CD14-positive monocyte (primary cell): ENCODE measurements around the gene AQP12A. TPM values are rescaled to one million over a fixed set of nuclear protein-coding genes. Genes with fewer than 3 reads are reported as not detected.

Experiments
- DNase-seq, 3 donors: peaks; one replicate each; pipeline ENCODE4 v3.0.0-alpha.2; 2011 to 2022
- H2AFZ ChIP-seq: 2 replicates; pipeline ENCODE4 v1.6.0; 2012; ENCODE audit warnings: mild to moderate bottlenecking, low read depth, low read length, inconsistent platforms; ENCODE audit not compliant: insufficient read depth, poor library complexity, severe bottlenecking
- H3K27ac ChIP-seq, 2 donors: 1 replicate in 1 of 2; 2 replicates in 1 of 2; pipeline ENCODE4 v1.5.1; 2012 to 2013; ENCODE audit warnings: low read length in 2 of 2, control low read depth in 1 of 2, inconsistent platforms in 1 of 2, low read depth in 1 of 2, mild to moderate bottlenecking in 1 of 2
- H3K27me3 ChIP-seq, 2 donors: one replicate each; pipeline versions ENCODE4 v1.6.0 to v1.6.1; 2011 to 2013; ENCODE audit warnings: low read length in 2 of 2; ENCODE audit not compliant: control insufficient read depth in 2 of 2, insufficient read depth in 2 of 2
- H3K36me3 ChIP-seq, 2 donors: replicated peaks in 1 of 2; 1 replicate in 1 of 2; 2 replicates in 1 of 2; pipeline versions ENCODE4 v1.5.1 to v1.6.1; 2012 to 2013; ENCODE audit warnings: low read length in 2 of 2, control low read depth in 1 of 2, inconsistent platforms in 1 of 2, mild to moderate bottlenecking in 1 of 2; ENCODE audit not compliant: insufficient read depth in 2 of 2, control insufficient read depth in 1 of 2
- H3K4me1 ChIP-seq, 2 donors: 1 replicate in 1 of 2; 2 replicates in 1 of 2; pipeline versions ENCODE4 v1.5.1 to v1.6.1; 2012 to 2013; ENCODE audit warnings: low read length in 2 of 2, control low read depth in 1 of 2, inconsistent platforms in 1 of 2, mild to moderate bottlenecking in 1 of 2, moderate library complexity in 1 of 2; ENCODE audit not compliant: insufficient read depth in 2 of 2, control insufficient read depth in 1 of 2
- H3K4me2 ChIP-seq: replicated peaks from 2 replicates; pipeline ENCODE3; 2012; ENCODE audit warnings: low read length, moderate library complexity, mild to moderate bottlenecking; ENCODE audit not compliant: poor library complexity, severe bottlenecking; ENCODE audit errors: extremely low read depth
- H3K4me3 ChIP-seq, 3 experiments: fragments of 200-600 bp in 1 of 3; sonication (generic) in 1 of 3; replicated peaks in 1 of 3; 1 replicate in 2 of 3; 2 replicates in 1 of 3; pipeline ENCODE4 v1.5.1; 2011 to 2013; ENCODE audit warnings: low read length in 3 of 3, mild to moderate bottlenecking in 3 of 3, control low read depth in 2 of 3, low read depth in 2 of 3, inconsistent platforms in 1 of 3, moderate library complexity in 1 of 3
- H3K79me2 ChIP-seq: 2 replicates; pipeline ENCODE4 v1.6.0; 2012; ENCODE audit warnings: mild to moderate bottlenecking, control low read depth, inconsistent platforms, low read length, moderate library complexity; ENCODE audit not compliant: insufficient read depth
- H3K9ac ChIP-seq: 2 replicates; pipeline ENCODE4 v1.6.0; 2017; ENCODE audit warnings: low read length, mild to moderate bottlenecking; ENCODE audit not compliant: insufficient read depth, poor library complexity, severe bottlenecking
- H3K9me3 ChIP-seq, 2 donors: replicated peaks in 1 of 2; 1 replicate in 1 of 2; 2 replicates in 1 of 2; pipeline versions ENCODE4 v1.5.1 to v1.6.1; 2012 to 2013; ENCODE audit warnings: low read length in 2 of 2, control low read depth in 1 of 2; ENCODE audit not compliant: control insufficient read depth in 1 of 2, insufficient read depth in 1 of 2
- H4K20me1 ChIP-seq: 2 replicates; pipeline ENCODE4 v1.6.0; 2012; ENCODE audit warnings: mild to moderate bottlenecking, low read length, control low read depth, moderate library complexity; ENCODE audit not compliant: insufficient read depth
- H3K27ac Mint-ChIP-seq, 7 donors: one replicate each; pipeline ENCODE4 v1.8.0; 2020; ENCODE audit warnings: mild to moderate bottlenecking in 7 of 7, mixed read lengths in 7 of 7, moderate library complexity in 6 of 7, inconsistent platforms in 2 of 7
- H3K27me3 Mint-ChIP-seq, 3 donors: one replicate each; pipeline ENCODE4 v1.8.0; 2021 to 2022; ENCODE audit warnings: low read depth in 3 of 3, mild to moderate bottlenecking in 3 of 3, mixed read lengths in 3 of 3, moderate library complexity in 3 of 3, inconsistent platforms in 1 of 3
- H3K36me3 Mint-ChIP-seq, 2 donors: one replicate each; pipeline ENCODE4 v1.8.0; 2020; ENCODE audit warnings: mixed read lengths in 2 of 2, inconsistent platforms in 1 of 2, mild to moderate bottlenecking in 1 of 2
- H3K4me1 Mint-ChIP-seq: one replicate; pipeline ENCODE4 v1.8.0; 2020; ENCODE audit warnings: mild to moderate bottlenecking, mixed read lengths
- H3K4me3 Mint-ChIP-seq, 2 donors: one replicate each; pipeline ENCODE4 v1.8.0; 2020; ENCODE audit warnings: mild to moderate bottlenecking in 2 of 2, mixed read lengths in 2 of 2, moderate library complexity in 1 of 2
- H3K9me3 Mint-ChIP-seq, 7 donors: one replicate each; pipeline ENCODE4 v1.8.0; 2020 to 2022; ENCODE audit warnings: mixed read lengths in 7 of 7, mild to moderate bottlenecking in 6 of 7, moderate library complexity in 6 of 7, inconsistent platforms in 2 of 7
- CTCF ChIP-seq: fragments of 200-600 bp; IDR thresholded peaks from one replicate; pipeline ENCODE4 v1.8.0; 2022; ENCODE audit warnings: antibody characterized with exemption, mild to moderate bottlenecking
- WGBS: methylation state at CpG from one replicate; pipeline ENCODE4 v1.1.5; 2013; ENCODE audit warnings: missing lambda C conversion rate; ENCODE audit not compliant: insufficient coverage; 5-methylcytosine and 5-hydroxymethylcytosine counted together
- intact Hi-C, 2 donors: fragments of 100-400 bp; cut with micrococcal nuclease; formaldehyde crosslinking; loops; one replicate each; pipeline versions ENCODE4 v1.15.0 to v1.15.1; 2023
- polyA plus RNA-seq, 3 donors: library from polyadenylated mRNA; depleted of rRNA in 1 of 3; unstranded in 2 of 3; stranded (reverse) in 1 of 3; fragments of 300-500 nt in 2 of 3; fragments of >200 nt in 1 of 3; fragmentation: Illumina TruSeq in 2 of 3; gene quantifications; 1 replicate in 2 of 3; 2 replicates in 1 of 3; pipeline ENCODE4 v1.2.3, GENCODE V29; 2012 to 2021

Gene AQP12A
- polyA plus RNA-seq, 3 donors = not detected

GRCh38 chr2:240720686-240721595 is 29.3 kb downstream of the AQP12A start:
- Histone ChIP-seq H4K20me1 (no peaks in the 10 kb centered on the region), H2AFZ (no peak overlapping the region), H3K4me3 (no peak overlapping the region), H3K4me2 (no peak overlapping the region), H3K27me3 (no peaks in the 10 kb centered on the region), H3K4me1 (no peaks in the 10 kb centered on the region), H3K9ac (no peak overlapping the region), H3K27ac (no peak overlapping the region), H3K9me3 (no peaks in the 10 kb centered on the region), H3K79me2 (no peaks in the 10 kb centered on the region), H3K36me3 (no peaks in the 10 kb centered on the region)
- Mint-ChIP-seq H3K4me3 (no peak overlapping the region), H3K36me3 (no peaks in the 10 kb centered on the region), H3K9me3 (no peaks in the 10 kb centered on the region), H3K4me1 (no peaks in the 10 kb centered on the region), H3K27me3 (peaks cover 0 to 3% (median 3%) of the 10 kb centered on the region in 3 donors), H3K27ac (peak overlapping the region in 1 of 7 donors; percentile 57)
- WGBS = 96% methylated on average over 14 of the region's 25 CpGs
- no peak for DNase-seq
- no peak for TF ChIP-seq CTCF
- intact Hi-C loops = no loop called here

DNA sequence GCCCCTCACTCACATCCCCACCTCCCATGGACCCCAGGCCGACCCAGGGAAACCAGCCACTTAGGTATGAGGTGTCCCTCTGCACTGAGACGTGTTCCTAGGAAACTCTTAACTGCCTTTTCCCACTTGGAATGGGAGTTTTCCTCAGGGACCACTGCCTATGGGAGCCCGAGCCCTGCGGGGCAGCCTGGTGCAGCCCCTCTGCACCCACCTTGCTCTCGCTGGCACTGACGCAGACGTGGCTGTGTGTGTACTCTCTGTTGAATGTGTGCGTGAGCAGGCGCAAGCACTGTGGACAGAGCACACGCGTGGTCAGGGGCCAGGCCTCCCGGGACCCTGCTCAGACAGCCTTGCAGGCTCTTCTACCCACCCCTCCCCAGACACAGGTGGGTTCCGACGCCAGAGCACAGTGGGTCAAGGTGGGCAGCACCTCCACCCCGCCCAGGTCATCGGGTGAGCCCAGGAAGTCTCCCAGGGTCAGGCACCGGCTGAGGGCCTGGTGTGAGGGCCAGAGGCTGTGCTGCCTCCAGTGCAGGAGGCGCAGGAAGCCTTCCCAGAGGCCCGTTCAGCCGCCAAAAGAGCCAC is 30.0 kb downstream of the AQP12A start:
- no peak overlapping the region for H3K27ac ChIP-seq
- no peaks in the 10 kb centered on the region for H3K4me1 Mint-ChIP-seq
- H3K4me1 ChIP-seq = no peaks in the 10 kb centered on the region
- no peaks in the 10 kb centered on the region for H3K27me3 ChIP-seq
- no peaks in the 10 kb centered on the region for H3K9me3 ChIP-seq
- no peak overlapping the region for H3K4me3 Mint-ChIP-seq
- TF ChIP-seq CTCF = no peak
- H3K9ac ChIP-seq = no peak overlapping the region
- H3K27ac Mint-ChIP-seq = no peak overlapping the region
- peaks cover 0 to 3% (median 0%) of the 10 kb centered on the region in 3 donors for H3K27me3 Mint-ChIP-seq
- H3K4me3 ChIP-seq = no peak overlapping the region
- no peaks in the 10 kb centered on the region for H4K20me1 ChIP-seq
- H3K4me2 ChIP-seq = no peak overlapping the region
- no peaks in the 10 kb centered on the region for H3K36me3 Mint-ChIP-seq
- no peaks in the 10 kb centered on the region for H3K36me3 ChIP-seq
- intact Hi-C loops = no loop called here
- no peaks in the 10 kb centered on the region for H3K79me2 ChIP-seq
- H3K9me3 Mint-ChIP-seq = peaks cover 0 to 2% (median 0%) of the 10 kb centered on the region in 7 donors
- DNase-seq = no peak
- WGBS = 95% methylated on average over 19 of the region's 20 CpGs
- no peak overlapping the region for H2AFZ ChIP-seq
